HG02763 (cell line): ENCODE measurements around the gene TMEM273.

ENCODE experiments used
- ATAC-seq: cut with Tn5 transposase; IDR thresholded peaks from one replicate; pipeline ENCODE4 v1.9.1; 2021; ENCODE audit warnings: mild to moderate bottlenecking, moderate library complexity; ENCODE audit not compliant: unreplicated experiment

Gene TMEM273

GRCh38 chr10:49118430-49119074 lies 69.6 kb downstream of the TMEM273 start:
- no peak for ATAC-seq

DNA sequence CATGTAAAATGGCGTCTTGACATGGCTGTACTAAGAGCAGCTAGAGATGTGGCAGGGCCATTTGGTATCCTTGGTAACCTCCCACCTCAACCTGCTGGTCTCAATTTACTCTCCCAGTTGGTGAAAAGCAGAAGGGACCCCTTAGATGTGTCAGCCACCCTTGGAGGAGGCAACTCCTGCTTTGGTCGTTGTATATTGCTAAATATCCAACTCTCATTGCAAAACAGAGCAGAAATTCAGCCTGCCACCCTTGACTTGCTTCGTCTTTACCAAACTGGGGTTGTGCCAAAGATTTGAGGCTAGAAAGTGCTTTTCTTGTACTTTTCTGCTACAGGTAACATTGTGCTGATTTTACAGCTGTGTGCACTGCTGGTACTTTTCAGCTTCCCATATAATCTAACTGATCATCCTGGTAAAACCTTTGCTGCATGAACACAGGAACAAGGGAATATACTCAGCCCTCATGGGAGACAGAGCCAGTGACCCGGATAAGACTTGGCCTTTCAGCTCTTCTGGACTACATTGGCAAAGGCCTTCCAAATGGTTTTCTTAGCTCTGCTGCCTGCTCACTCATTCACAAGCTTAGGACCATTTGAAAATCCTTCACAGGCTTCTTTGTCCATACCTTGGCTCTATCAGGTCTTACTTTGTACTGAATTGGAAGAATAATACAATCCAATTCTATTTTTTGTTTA lies 70.7 kb downstream of the TMEM273 start:
- no peak for ATAC-seq

DNA sequence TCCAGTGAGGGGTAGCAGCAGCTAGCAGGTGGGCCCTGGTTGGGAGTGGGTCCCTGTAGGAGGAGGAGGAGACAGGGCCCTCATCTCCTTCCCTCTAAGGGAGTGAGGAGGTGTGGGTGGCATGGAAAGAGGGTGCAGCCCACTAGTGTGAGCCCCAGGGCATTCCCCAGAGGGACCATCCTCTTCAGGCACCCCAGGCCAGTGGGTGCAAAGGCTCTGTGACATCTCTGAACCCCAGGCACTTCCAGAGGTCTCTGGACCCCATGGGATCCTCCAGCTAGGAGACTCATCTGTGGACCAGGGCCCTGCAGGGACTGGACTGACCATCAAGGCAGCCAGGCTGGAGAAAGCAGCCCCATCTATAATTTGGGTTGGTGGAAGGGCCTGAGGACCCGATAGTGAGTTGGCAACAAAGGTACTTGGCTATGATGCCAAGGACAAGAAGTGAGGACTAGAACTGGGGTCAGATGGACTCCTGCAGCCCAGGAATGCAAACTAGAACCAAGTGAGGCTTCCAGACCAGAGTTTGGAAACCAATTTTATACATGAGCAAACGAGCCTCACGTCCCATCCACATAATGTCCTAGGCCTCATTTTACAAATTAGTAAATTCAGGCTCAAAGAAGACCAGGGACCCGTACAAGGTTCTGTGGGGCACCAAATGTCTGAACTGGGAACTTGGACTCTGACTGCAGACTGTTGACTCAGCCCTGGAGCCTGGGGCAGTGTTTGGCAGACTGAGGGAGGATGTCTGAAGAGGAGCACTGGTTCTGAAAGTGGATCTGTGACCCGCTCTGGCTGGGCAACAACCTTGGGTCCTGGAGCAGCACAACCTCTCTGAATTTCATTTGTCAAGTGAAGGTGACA lies 71.4 kb downstream of the TMEM273 start:
- ATAC-seq, result no peak

GRCh38 chr10:49115796-49116508 lies 72.2 kb downstream of the TMEM273 start:
- ATAC-seq, result no peak

DNA sequence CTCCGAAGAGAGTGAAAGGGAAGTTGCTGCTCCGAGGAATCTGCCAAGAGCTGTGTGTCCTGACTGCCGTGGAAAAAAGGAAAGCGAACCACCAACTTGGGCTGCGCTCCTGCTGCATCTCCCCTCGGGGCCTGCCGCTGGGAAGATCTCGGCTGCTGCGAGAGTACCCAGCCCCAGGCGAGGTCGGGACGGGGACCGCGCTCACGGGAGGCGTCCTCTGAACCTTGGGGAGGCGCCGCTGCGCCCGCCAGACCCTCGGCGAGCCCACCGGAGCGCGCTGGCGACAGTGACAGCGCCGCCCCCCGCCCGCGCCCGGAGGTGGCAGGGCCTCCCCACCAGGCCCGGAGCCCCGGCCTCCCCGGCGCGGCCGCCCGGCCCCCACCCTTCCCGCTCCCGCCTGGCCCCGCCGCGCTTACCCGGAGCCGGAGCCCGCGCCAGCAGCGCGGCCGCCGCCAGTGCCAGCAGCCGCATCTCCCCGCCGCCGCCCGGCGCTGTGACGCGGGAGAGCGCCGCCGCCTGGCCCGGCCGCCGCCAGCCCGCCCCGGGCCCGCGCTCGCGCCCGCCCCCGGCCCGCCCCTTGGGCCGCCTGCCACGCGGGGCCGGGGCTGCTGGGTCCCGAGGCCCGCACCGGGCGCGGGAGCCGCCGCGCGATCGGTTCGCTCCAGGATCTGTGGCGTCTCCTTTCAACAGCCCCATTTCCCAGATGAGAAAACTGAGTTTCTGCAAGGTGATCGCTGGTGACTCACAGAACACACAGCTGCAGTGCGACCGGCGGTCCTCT lies 73.0 kb downstream of the TMEM273 start, which contains the start of gene VSTM4:
TSS of gene VSTM4 (minus strand) at position 508 of the 781 bp plus-strand sequence. CDS start at position 471, 37 bp downstream.
- no peak for ATAC-seq

DNA sequence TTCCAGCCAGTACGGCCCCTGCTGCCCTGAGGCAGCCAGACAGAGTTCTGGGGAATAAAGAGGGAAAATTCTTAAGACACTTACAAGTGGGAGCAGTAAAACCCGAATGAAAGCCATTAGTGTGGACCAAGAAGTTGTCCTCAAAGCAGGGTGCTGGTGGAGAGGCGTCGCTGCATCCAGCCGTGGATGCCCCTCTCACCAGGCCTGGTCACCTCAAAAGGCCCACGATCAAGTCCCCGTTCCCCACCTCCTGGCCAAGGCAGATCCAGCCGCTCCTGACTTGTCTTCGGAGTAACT lies 73.5 kb downstream of the TMEM273 start:
- ATAC-seq, result no peak

GRCh38 chr10:49113741-49114141 lies 74.5 kb downstream of the TMEM273 start:
- ATAC-seq, result no peak

DNA sequence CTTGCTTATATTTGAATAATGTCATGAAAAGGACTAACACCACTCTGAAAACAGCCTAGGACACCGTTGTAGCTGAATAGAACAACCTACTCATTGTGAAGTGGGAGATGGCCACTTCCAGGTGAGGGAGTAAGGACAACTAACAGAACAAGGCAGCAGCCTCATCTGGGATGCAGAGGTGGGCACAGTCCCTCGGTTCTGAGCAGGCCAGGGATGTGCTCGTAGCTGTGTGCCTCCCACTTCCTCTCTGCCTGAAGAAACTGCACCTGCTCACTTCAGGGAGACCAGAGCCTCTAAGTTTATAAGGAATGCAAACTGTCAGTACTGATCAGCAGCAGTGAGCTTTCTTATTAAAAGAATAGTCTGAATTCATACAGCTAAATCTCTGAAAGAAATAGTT lies 75.3 kb downstream of the TMEM273 start:
- ATAC-seq, result no peak

- ATAC-seq, result no peak
These were observed 76.1 kb downstream of the TMEM273 start for GRCh38 chr10:49112098-49112497.

GRCh38 chr10:49111320-49111698 lies 76.9 kb downstream of the TMEM273 start:
- no peak for ATAC-seq

GRCh38 chr10:49110684-49111319 lies 77.4 kb downstream of the TMEM273 start:
- ATAC-seq, result no peak

DNA sequence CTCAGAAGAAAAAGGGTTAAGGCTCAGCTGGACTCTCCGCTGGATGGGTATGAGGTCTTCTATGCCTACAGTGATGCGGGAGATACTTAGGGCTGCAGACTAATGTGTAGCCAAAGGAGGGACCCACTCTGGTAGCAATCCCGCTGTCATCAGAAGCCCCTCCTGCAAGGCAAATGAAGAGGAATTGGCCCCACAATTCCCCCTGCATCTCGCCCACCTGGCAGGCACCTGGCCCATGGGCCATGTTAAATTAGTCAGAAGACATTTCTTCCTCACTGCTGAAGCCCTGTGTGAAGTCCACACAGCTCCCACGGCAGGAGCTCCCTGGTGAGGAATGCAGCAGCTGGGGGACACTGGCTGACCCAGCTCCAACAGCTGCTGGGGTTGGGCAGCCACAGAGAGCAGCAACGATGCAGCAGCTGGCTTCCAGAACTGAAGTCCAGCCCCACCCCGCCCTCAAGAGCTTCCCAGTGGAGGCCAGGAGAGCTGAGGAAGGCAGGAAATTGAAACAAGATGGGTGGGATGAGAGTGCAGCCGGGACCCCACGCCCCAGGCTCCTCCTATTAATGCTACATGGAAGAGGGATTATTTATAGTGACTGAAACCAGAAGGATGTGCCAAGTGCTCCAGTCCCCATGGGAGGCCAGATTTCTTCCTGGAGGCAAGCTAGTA lies 78.4 kb downstream of the TMEM273 start:
- no peak for ATAC-seq

- ATAC-seq, result no peak
These were observed 79.5 kb downstream of the TMEM273 start for GRCh38 chr10:49108656-49109055.

DNA sequence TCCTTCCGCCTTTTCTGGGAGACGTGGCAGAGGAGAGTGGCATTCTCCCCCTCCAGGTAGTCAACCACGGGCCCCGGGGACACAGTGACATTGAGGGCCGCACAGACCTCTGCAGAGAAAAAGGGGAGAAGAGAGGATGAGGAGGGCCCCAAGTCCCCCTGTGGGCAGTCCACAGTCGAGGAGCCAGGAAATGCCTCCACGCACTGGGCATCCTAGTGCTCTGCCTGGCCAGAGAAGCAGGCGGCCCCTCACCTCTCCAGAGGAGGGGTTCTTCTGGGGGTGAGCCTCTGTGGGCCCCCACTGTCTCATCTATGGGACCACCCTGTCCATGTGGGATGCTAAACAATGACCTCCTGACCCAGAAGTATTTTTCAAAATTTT lies 80.3 kb downstream of the TMEM273 start:
- no peak for ATAC-seq

GRCh38 chr10:49107111-49107886 lies 80.9 kb downstream of the TMEM273 start:
- ATAC-seq, result no peak

- no peak for ATAC-seq
These were observed 81.7 kb downstream of the TMEM273 start for GRCh38 chr10:49106451-49106850.

GRCh38 chr10:49105076-49105475 lies 83.1 kb downstream of the TMEM273 start:
- ATAC-seq, result no peak
